ENCODE measurements around the gene MYDGF.

The MYDGF gene

DNA sequence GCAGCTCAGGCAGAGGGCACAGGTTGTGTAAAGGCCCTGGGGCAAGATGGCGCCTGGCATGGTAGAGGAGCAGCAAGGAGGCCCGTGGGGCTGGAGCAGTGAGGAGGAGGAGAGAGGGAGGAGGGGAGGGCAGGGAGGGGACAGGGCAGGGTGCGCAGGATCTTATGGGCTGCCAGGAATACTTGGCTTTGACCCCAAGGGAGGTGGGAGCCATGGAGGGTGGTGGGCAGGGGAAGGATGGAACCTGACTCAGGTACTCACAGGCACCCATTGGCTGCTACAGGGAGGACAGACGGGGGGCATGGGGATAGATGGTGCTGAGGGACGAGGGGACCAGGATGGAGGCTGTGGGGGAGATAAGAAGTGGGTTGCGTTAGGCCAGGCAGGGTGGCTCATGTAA, 27.5 kb downstream of the MYDGF start:
- DNase-seq, result no peak

DNA sequence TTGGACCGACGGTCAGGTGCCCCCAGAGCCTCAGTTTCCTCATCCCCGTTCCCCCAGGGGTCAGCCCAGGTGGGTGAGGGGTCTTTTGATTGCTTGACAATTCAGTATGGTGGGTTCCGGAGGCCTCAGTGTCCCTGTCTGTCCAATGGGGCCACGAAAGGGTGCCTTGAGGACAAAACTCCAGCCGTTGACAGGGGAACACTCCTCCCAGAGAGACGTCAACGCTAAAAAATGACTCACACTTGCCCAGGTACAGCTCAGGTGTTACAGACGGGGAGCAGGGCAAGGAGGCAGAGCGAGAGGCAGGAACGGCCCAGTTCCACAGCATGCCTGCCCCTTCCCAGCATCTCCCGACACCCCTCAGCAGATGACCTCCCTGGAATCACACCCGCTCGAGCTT, 29.0 kb downstream of the MYDGF start:
- DNase-seq, result no peak

DNA sequence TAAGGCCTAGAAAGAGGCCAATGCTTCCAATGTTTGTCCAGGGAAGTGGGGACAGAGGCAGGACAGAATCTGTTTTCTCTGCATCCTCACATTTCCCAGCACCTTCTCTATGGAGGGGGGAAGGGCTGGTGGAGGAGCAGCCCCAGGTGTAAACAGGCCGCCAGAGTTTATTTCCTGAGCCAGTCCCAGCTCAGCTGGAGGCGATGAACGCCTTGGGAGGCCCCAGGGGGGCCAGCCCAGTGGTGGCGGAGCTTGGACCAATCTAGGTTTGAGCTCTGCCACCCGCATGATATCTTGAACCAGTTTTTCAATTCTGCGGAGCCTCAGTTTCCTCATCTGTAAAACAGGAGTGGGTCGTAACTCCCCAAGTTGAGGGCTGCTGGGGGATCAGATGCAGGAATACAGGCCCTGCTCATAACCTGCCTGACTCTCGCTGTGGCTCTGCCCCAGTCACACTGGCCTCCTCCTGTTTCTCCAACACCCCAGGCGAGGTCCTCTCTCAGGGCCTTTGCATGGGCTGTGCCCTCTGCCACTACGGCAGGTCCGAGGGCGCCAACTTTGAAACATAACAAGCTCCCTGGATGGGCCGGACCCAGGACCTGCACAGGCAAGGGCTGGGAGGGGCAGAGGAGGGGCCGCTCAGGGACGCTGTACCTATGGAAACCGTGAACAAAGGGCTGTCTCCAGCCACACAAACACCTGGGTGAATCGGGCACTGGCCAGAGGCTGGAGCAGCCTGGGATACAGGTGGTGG, 29.7 kb downstream of the MYDGF start:
- no peak for DNase-seq

DNA sequence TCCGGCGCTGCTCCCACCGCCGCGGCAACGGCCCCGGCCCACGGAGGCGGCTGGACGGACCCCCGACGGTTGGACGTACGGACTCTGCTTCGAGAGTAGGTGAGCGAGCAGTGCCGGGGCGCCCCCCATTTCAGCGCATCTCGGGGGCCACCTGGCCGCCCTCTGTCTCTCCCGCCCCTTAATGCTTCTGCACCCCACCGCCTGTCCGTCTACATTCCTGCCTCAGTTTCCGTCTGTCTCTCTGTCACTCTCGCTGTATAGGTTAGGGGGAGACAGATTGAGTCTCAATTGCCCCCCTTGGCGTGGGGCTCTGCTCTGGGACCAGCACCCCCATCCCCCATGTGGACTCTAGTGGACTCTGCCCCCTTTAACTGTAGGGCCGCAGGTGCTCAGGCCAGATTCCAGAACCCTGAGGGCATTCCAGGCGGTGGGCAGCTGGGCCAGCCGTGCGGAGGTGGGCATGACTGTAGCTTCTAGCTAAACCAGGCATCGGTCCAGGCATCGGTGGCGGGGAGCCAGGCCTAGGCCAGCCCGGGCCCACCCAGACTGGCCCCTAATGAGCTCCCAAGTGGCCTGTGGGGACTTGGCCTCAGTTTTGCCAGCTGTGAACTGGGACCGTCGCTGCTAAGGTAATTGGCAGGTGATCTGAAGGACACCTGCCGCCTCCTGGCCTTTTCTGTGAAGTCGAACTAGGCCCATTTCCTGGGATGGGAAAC, 30.5 kb downstream of the MYDGF start:
- DNase-seq, result no peak

DNA sequence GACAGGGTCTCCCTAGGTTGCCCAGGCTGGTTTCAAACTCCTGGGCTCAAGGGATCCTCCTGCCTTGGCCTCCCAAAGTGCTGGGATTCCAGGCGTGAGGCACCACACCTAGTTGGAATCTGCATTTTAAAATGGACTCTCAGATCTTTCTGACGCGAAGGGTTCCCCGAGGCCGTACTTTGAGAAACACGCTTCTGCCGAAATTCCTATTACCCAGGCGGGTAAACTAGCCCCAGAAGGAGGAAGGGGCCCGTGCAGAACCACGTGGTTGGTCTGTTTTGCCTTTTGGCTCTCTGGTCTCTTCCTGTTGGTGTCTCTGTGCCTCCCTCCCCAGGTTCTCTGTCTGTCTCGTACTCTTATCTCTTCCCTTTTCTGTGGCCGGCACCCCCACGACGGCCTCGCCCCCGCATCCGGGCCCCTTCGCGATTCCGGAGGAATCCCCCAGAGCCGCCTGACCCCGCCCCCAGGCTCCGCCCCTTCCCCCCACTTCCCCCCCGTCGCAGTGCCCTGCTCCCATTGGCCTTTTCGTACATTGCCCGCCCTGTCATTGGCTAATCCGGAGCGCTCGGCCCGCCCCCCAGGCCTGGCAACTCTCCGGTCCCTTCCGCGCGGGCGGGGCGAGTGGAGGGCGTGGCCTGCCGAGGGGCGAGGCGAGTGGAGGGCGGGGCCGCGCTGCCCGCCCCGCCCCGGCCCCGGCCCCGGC, 31.2 kb downstream of the MYDGF start, which contains the start of gene TNFAIP8L1:
Gene TNFAIP8L1, plus strand, starts transcription at position 689 of the 703 bp plus-strand sequence. CDS start 12,354 bp downstream, outside the sequence.
- DNase-seq, result peak; percentile 81

DNA sequence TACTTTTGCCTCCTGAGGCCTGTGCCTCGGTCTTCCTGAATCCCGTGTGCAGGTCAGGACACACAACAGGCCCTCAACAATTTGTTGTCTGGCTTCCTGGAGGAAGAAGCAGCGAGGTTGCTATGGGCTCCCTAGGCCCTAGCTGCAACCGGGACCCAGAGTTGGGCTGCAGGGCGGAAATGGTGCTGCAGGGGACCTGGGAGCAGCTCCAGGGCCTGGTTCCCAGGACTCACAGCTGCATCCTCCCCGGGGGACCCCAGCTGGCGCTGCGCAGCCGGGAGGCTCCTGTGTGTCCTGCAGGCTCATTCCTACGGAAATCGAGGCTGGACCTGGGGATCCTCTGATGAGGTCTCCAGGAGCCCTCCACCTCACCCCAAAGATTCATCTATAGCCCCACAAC, 31.8 kb downstream of the MYDGF start:
- DNase-seq, result no peak

DNA sequence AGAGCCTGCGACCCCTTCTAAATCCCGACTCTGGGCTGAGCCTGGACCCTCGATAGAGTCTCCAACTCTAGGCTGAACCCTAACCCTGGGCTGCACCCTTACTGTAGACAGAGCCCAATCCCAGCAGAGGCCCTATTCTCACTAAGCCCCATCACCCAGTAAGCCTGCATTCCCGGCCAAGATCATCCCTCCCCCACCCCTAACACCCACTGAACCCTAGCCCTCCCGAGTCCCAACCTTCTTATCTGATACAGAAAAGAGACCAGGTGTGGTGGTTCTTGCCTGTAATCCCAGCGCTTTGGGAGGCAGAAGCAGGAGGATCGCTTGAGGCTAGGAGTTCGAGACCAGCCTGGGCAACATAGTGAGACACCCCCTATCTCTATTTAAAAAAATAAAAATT, 33.4 kb downstream of the MYDGF start:
- no peak for DNase-seq

DNA sequence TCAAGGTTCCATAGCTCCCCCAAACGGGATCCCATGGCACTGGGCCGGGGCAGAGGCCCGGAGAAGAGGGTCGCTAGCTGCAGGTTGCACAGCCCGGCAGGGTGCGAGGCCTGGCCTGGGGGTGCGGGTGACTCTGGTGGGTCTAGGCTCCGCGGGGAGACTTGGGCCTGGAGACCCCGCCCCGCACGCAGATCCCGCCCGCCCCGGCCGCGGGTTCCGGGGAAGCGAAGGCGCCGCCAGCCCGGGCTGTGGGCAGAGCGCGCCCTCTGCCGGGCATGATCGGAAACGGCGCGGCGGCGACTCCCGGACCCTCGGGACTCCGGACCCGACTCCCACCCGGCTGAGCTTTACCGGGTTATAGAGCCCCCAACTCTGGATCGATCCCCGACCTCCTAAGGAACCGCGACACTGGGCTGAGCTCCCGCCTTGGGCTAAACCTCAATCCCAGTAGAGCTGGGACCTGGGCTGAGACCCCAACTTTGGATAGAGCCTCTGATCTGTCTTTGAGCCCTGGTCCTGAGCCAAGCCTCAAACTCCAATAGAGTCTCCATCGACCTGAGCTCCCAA, 33.9 kb downstream of the MYDGF start:
- peak; percentile 81 for DNase-seq

DNA sequence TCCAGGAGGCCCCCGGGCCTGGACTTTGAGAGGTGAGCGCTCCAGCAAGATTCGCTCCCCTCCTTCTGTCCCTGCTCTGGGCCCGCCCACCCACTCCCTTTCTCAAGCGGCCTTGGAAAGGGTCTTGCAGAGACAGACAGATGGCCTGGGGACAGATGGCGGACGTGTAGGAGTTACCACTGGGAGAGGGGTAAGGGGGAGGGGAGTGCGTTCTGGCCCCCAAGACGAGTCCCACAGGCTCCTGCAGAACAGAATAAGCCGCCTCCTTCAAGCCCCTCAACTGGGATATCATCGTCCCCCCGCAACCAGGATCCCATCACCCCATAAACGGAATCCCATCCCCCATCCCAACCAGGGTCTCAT, 34.4 kb downstream of the MYDGF start:
- no peak for DNase-seq

DNA sequence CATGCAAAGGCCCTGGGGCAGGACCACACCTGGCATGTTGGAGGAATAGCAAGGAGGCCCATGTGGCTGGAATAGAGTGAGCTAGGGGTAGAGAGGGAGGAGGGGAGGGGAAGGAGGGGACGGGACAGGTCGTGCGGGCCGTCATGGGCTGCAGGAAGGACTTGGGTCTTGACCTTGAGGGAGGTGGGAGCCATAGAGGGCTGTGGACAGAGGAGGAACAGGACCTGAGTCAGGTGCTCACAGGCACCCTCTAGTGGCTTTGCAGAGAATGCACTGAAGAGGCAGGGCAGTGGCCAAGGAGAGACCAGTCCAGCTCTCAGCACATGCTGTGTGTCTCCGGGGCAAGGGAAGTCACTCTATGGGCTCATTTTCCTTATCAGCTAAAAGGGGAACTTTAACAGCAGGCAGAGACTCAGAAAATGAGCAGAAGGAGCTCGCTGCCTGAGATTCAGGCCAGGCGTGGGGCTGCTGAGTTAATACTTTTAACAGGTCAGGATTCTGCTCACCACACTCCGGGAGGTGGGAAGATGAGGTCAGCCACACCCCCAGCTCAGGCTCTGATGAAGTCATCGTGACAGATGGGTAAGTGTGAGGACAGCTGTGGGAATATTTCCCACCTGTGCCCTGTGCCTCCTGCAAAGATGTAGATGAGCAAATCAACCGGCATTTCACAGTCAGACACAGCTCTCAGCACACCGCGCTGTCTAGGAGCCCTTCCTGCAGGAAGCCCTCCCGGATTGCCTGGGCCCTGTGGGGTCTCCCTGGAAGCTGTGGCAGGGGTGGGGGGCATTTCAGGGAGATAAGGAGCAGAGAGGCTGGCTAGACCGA, 36.8 kb downstream of the MYDGF start:
- DNase-seq, result no peak

DNA sequence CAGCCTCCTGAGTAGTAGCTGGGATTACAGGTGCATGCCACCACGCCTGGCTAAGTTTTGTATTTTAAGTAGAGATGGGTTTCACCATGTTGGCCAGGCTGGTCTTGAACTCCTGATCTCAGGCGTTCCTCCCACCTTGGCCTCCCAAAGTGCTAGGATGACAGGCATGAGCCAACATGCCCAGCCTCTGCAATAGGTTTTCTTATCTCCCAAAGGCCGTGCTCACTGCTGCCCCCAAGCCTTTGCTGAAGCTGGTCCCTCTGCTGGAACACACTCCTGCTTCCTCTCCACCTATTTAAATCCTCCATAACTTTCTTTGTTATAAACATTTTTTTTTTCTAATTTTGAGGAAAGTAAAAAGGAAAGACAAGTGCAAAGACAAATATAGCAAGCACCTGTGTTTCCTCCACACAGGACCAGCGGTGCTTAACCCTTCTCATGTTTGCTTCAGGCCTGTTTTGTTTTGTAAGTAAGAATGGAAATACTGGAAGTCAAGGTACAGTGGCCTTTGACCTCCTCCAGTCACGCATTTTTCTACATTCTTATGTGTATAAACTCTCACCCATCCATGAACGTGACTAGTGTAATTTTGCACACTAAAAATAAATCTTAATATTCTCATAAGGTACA, 45.3 kb downstream of the MYDGF start:
- no peak for DNase-seq

DNA sequence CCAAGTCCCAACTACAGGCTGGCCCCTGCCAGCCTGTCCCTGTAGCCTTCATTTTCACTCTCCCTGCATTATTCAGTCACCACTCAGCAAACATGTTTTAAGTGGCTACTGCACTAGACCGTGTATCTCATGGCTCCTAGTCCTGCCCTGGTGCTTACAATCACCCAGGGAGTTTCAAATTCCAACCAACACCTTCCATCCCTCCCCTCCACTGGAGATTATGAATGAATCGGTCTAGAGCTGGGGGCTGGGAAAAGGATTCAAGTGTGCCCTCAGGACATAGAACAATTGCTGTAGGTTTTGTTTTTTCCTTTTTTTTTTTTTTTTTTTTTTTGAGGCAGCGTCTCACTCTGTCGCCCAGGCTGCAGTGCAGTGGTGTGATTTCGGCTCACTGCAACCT, 45.8 kb downstream of the MYDGF start:
- DNase-seq, result no peak

DNA sequence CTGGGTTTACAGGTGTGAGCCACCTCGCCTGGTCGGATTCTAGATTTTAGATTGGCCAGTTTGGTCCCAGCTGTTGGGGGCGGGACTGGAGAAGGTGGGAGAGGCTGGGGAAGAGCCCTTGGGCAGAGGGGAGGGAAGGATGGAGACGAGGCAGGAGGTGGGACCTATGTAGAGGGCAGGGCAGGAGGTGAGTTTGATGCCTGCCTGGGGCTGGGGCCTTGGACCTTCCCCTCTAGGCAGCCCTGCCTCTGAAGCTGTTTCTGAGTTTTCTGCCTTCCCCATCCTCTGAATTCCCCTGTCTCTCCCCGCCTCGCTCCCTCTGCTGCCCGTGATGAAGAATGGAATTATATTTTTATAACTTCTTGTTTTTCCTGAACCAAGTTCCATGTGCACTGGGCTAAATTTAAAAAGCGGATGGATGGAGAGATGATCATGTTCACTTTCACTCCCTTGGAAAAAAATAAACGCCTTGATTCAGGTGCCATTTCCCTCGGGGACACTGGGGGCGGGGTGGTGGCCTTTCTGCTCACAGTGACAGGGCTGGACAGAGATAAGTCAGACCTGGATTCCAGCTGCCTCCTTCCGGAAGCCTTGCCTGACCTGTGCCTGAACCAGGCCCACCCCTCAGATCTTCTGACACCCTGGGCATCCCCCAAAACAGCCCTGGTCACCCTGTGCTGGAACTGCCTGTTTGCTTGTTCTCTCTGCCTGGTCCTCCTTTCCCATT, 47.3 kb downstream of the MYDGF start:
- DNase-seq, result no peak

DNA sequence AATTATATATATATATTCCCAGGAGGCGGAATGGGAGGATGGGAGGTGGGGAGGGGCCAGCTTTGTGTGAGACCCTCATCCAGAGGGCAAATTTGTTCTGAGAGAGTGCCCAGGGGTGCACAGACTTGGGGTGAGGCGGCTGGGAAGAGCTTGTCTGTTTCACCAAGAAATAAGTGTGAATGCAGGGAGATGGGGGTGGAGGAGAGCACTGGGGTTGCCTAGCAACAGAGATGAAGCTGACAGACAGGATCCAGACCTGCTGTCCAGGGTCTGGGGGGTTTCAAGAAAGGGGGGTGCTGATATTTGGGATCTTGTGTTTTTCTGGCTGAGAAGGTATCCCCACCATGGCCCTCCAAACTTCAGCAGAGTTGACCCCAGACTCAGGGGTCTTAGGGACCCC, 49.5 kb downstream of the MYDGF start:
- DNase-seq, result no peak

DNA sequence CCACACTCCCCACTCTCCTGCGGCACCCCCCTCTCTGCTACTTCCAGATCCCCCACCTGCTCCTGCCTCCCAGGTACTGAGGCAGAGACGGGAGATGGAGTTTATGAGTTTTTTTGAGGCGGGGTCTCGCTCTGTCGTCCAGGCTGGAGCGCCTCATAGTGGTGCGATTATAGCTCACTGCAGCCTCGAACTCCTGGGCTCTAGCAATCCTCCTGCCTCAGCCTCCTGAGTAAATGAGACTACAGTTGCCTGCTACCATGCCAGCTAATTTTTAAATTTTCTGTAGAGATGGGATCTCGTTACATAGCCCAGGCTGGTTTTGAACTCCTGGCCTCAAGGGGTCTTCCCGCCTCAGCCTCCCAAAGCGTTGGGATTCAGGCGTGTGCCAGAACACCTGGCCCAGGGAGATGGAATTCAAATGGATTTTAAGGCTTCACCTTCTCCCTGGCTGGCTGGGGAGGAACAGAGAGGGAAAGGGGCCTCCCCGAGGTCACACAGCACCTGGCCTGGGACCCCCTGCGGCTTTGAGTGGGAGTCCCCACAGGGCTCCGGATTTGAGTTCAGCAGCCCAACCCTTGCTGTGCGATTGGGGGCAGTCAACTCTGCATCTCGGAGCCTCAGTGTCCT, 50.4 kb downstream of the MYDGF start:
- DNase-seq, result no peak

DNA sequence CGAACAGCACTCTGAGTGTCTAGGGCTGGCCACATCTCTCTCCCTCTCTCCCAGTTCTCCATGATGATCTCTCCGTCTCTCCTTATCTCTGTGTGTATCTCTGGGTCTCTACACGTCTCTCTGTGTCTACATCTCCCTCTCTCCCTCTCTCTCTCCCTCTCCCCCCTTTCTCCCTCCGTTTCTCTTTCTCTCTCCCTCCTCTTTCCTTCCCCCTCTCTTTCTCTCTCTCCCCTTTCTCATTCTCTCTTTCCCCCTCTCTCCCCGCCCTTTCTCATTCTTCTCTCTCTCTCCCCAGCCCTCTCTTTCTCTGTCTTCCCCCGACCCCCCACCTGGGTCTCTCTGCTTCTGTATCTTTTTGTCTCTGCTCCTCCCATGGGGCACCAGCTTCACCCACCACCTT, 52.1 kb downstream of the MYDGF start:
- no peak for DNase-seq

DNA sequence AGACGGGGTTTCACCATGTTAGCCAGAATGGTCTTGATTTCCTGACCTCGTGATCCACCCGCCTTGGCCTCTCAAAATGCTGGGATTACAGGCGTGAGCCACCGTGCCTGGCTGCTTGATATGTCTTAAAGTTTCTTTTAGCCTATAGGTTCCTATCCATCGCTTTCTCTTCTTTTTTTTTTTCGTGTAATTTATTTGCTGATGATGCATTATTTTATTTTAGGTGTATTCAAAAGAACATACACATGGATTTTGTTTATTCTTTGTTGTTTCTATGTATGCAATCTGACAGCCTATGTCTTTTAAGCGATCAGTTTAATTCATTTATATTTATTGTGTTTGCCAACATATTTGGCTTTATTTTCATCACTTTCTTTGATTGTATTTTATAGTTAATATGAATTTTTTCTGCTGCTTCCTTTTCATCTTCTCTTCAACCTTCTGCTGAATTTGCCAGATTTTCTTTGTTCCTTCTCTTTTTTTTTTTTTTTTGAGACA, 56.8 kb downstream of the MYDGF start:
- no peak for DNase-seq

DNA sequence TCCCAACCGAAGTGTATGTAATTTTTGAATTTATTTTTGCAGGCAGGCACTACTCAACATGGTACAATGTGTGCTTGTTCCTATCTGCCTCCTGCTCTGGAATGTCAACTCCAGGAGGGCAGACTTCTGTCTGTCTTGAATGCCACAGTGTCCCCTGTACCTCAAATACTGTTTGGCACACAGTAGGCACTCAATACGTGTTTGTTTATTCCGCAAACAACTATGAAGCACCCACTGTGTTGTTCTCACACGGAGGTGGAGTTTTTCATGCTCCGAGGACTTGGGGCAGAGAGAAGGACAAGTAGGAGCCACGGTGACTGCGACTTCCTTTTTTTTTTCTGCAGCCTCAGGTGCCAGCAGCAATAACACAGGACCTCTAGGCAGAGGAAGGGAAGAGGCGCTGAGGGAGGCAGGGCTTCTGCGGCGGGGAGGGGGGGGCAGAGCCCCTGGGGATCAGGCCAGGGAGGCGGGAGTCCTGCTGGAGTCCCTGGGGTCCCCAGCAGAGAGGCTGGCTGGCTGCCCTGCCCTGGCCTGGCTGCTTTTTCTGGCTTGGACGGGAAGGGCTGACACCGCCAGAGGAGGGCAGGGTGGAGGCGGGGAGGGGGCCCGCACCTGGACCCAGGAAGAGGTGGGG, 60.1 kb downstream of the MYDGF start:
- no peak for DNase-seq
